Measurements from ENCODE around the gene RNF146. TPM values are rescaled to one million over a fixed set of nuclear protein-coding genes. Genes with fewer than 3 reads are reported as not detected.

RNF146 gene
- total RNA-seq, 1 donor from 2014 or later, result 64.4 TPM

Small RNA genes within 50 kb of the gene (small RNA-seq; reads per million reads assigned to genes)
- gene RNA5SP217 (ENCODE audit: low replicate concordance), result not detected

Other genes starting within 250 kb of the RNF146 start
- gene RSPO3, start 148.2 kb upstream of the RNF146 start, total RNA-seq, result 1.2 TPM
- 56.2 TPM for gene ECHDC1, start 76.7 kb downstream of the RNF146 start, total RNA-seq
- 33.1 TPM for gene KIAA0408, start 192.5 kb downstream of the RNF146 start, total RNA-seq